GM19455 (cell line): ENCODE measurements around the gene TMC1.
"Not testable (repeated sequence)": the region's sequence is repeated elsewhere in the genome, so short reads cannot be mapped to it uniquely, and the experiment has no call there.

Experiments
- ATAC-seq: cut with Tn5 transposase; IDR thresholded peaks from one replicate; pipeline ENCODE4 v1.9.1; 2021; ENCODE audit not compliant: unreplicated experiment

The TMC1 gene

GRCh38 chr9:72857624-72857996, 336.2 kb downstream of the TMC1 start:
- no peak for ATAC-seq

DNA sequence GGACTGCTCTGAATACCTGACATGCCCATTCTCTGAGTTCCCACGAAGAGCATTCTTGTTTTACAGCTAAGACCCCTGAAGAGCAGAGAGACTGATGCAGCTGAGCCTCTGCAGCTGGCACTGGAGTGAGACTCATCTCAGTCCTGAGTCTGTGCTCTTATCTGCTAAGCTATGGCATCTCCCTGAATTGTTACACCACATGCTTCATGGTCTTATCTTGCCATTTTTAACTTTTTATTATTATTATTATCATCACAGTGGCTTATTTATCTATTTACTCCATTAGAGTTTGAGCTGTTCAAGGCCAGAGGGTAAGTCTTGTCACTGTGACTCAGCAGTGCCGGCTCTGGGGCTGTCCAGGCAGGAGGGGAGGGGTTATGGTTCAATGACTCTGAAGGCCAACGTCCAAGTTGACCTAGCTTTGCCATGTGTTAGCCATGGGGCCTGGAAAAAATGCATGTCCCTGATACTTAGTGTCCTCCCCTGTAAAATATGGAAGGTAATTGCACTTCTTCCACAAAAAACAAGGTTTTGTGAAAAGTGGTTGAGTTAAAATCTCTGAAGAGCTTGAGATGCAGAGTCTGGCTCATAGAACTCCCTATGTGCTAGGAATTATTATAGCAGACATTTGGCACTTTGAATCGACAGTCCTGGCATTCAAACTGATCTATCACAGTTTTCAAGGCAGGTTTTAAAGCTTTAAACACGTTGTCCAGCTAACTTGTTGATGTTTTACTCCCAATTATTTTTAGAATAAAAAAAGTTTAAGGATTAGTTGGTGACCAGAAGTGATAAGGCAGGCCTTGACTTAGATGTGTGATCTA, 336.9 kb downstream of the TMC1 start:
- no peak for ATAC-seq

DNA sequence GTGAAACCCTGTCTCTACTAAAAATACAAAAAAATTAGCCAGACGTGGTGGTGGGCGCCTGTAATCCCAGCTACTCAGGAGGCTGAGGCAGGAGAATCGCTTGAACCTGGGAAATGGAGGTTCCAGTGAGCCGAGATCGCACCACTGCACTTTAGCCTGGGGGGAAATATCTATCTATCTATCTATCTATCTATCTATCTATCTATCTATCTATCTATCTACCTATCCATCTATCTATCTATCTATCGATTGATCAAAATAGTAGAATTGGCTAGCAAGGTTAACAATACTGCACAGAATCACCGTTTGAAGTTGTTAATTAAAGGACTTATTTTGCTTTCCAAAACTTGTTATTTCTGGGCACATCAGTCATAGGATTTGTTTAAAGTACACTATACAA, 341.4 kb downstream of the TMC1 start:
- not testable (repeated sequence) for ATAC-seq

- ATAC-seq: no peak
Measured at GRCh38 chr9:72863456-72864094, 342.2 kb downstream of the TMC1 start.

- ATAC-seq: no peak
Measured at GRCh38 chr9:72864327-72864726, 342.9 kb downstream of the TMC1 start.

DNA sequence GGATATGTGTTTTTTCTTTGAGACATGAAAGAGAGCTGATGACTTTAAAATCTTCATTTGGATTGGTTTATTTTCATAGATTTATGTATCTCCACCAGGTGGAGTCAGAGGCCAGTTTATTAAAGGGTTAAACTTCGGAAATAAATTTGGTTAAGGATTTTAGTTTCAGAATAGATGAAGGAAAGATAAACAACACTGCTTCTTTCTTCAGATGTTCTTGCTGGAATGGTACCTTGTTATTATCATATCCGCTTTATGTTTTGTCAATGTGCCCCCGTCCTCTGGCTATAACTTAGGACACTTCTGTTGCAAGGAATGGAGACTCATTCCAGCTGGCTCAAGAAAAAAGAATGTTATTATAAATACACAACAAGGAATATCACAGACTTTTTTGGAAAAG, 350.3 kb downstream of the TMC1 start:
- no peak for ATAC-seq

GRCh38 chr9:72872718-72873117, 351.3 kb downstream of the TMC1 start:
- ATAC-seq: no peak

DNA sequence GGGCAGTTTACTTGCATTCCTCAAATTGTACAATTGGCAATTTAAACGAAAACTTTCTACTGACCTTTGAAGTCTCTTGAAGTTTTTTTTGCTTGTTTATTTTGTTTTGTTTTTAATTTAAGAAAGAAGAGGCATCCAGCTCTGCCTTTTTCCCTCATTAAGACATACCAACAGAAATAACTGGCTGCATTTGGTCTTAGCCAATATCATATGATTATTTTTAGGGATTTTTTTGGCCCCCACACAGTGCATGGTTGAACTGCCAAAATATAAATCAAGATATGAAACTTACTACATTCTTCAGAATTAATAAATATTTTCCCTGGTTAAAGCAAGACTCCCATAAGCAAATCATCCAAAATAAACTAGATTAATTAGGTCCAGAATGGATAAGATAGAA, 352.0 kb downstream of the TMC1 start:
- no peak for ATAC-seq

GRCh38 chr9:72874344-72874743, 352.9 kb downstream of the TMC1 start:
- ATAC-seq: no peak

GRCh38 chr9:72875221-72875620, 353.8 kb downstream of the TMC1 start:
- no peak for ATAC-seq

DNA sequence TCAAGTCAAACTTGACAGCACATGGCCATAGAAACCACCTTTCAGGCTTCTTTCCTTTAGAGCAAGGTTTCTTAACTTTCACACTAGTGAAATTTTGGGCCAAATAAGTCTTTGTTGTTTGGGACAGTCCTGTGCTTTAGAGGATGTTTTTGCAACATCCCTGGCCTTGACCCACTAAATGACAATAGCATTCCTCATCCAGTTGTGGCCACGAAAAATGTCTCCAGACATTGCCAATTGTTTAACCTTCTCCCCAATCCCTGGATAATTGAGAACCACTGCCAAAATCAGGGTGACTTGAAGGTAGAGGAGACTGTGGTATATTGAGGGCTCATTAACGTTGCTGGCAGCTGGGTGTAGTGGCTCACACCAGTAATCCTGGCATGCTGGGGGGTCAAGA, 359.4 kb downstream of the TMC1 start:
- no peak for ATAC-seq

- no peak for ATAC-seq
Measured at GRCh38 chr9:72882117-72882775, 360.8 kb downstream of the TMC1 start.

- no peak for ATAC-seq
Measured at GRCh38 chr9:72883875-72884274, 362.5 kb downstream of the TMC1 start.

DNA sequence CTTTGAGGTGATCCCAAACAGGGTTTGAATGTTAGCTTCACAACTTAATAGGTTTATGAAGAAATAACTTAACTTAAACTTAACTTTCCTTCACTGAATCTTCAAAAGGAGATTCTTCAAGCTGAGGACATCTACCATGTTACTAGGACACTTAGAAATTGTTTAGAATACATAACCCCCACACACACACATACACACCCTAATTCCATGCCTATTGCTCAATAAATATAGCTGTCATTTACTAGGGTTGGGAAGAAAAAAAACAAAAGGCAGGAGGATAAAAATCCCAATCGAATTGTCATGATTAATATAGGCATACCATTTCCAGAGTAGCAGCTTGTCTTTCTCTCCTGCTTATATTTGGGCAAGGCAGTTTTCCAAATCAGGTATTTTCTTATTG, 363.1 kb downstream of the TMC1 start:
- ATAC-seq: no peak
